OCI-LY1 (cell line): ENCODE measurements around the gene MICAL2.

ENCODE experiments used
- H2AFZ ChIP-seq: fragments of 200-600 bp; sonication (generic), shearing (Covaris generic); 2 replicates; pipeline ENCODE4 v1.6.0; 2014; ENCODE audit warnings: antibody characterized with exemption, mild to moderate bottlenecking, low read length
- H3F3A ChIP-seq: fragments of 200-600 bp; sonication (generic), shearing (Covaris generic); 2 replicates; pipeline ENCODE4 v1.6.0; 2014; ENCODE audit warnings: mild to moderate bottlenecking, antibody characterized with exemption, low read length, moderate library complexity; ENCODE audit not compliant: insufficient read depth
- H3K27ac ChIP-seq: fragments of 200-600 bp; sonication (generic); 2 replicates; pipeline ENCODE4 v1.5.1; 2014; ENCODE audit warnings: low read length, mixed run types, mild to moderate bottlenecking, low read depth; ENCODE audit not compliant: poor library complexity, severe bottlenecking
- H3K27me3 ChIP-seq: fragments of 200-600 bp; sonication (generic); 2 replicates; pipeline ENCODE4 v1.6.0; 2014; ENCODE audit warnings: antibody characterized with exemption, mild to moderate bottlenecking, low read length, moderate library complexity; ENCODE audit not compliant: insufficient read depth
- H3K36me3 ChIP-seq: fragments of 200-600 bp; sonication (generic); 2 replicates; pipeline ENCODE4 v1.6.1; 2014; ENCODE audit warnings: mild to moderate bottlenecking, antibody characterized with exemption, low read length, moderate library complexity, mixed read lengths; ENCODE audit not compliant: insufficient read depth
- H3K4me1 ChIP-seq: fragments of 200-600 bp; sonication (generic); 2 replicates; pipeline ENCODE4 v1.5.1; 2014; ENCODE audit warnings: mild to moderate bottlenecking, low read length, moderate library complexity; ENCODE audit not compliant: insufficient read depth, severe bottlenecking
- H3K4me2 ChIP-seq: fragments of 200-600 bp; sonication (generic), shearing (Covaris generic); 2 replicates; pipeline ENCODE4 v1.6.1; 2014; ENCODE audit warnings: low read length
- H3K4me3 ChIP-seq: fragments of 200-600 bp; sonication (generic); 2 replicates; pipeline ENCODE4 v1.5.1; 2014; ENCODE audit warnings: low read length, low read depth, mild to moderate bottlenecking, mixed read lengths; ENCODE audit not compliant: poor library complexity, severe bottlenecking
- H3K79me2 ChIP-seq: fragments of 200-600 bp; shearing (Covaris generic); 2 replicates; pipeline ENCODE4 v1.6.1; 2016; ENCODE audit warnings: mixed run types, low read length, mixed read lengths; ENCODE audit not compliant: insufficient read depth
- H3K9ac ChIP-seq: fragments of 200-600 bp; sonication (generic), shearing (Covaris generic); 2 replicates; pipeline ENCODE4 v1.6.1; 2014; ENCODE audit warnings: mild to moderate bottlenecking, low read length, mixed read lengths
- H3K9me2 ChIP-seq: fragments of 200-600 bp; sonication (generic), shearing (Covaris generic); 2 replicates; pipeline ENCODE4 v1.6.1; 2014; ENCODE audit warnings: low read depth, mild to moderate bottlenecking, low read length, mixed read lengths
- H3K9me3 ChIP-seq: fragments of 200-600 bp; shearing (Covaris generic); 2 replicates; pipeline ENCODE4 v1.6.1; 2014; ENCODE audit warnings: low read length, mixed read lengths
- H4K20me1 ChIP-seq: fragments of 200-600 bp; sonication (generic), shearing (Covaris generic); 2 replicates; pipeline ENCODE4 v1.6.0; 2016; ENCODE audit warnings: mild to moderate bottlenecking, low read length; ENCODE audit not compliant: insufficient read depth
- EZH2 ChIP-seq: fragments of 200-600 bp; sonication (generic), shearing (Covaris generic); IDR thresholded peaks from 2 replicates; pipeline ENCODE4 v1.8.0; 2017; ENCODE audit warnings: borderline replicate concordance, mixed run types, mild to moderate bottlenecking, antibody characterized with exemption, low read length, moderate library complexity, mixed read lengths
- TF ChIP-seq, protein P1 (sequence below): fragments of 200-600 bp; sonication (generic), shearing (Covaris generic); IDR thresholded peaks from 2 replicates; pipeline ENCODE4 v1.5.1; 2017; ENCODE audit warnings: mild to moderate bottlenecking, antibody characterized with exemption, low read length, moderate library complexity, mixed read lengths

MICAL2 gene

DNA sequence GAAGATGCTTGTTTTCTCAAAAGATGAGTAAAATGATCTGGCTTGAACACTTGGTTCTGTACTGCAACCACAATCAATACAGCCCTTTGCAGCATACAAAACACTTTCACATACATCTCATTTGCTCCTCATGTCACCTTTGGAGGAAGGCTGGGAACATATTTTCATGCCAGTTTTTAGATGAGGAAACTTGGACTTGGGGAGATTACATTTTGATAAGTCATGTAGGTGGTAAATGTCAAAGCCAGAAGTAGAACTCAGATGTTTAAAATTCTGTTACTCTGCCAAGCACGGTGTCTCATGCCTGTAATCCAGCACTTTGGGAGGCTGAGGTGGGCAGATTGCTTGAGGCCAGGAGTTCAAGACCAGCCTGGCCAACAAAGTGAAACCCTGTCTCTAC, 121.8 kb downstream of the MICAL2 start:
- H3K9me2 ChIP-seq, result no peaks in the 10 kb centered on the region
- no peaks in the 10 kb centered on the region for H3K79me2 ChIP-seq
- H3K4me1 ChIP-seq, result no peaks in the 10 kb centered on the region
- no peak overlapping the region for H3K27ac ChIP-seq
- H3K27me3 ChIP-seq, result no peaks in the 10 kb centered on the region
- no peaks in the 10 kb centered on the region for H3K9me3 ChIP-seq
- no peak overlapping the region for H3K9ac ChIP-seq
- TF ChIP-seq, protein P1, sequence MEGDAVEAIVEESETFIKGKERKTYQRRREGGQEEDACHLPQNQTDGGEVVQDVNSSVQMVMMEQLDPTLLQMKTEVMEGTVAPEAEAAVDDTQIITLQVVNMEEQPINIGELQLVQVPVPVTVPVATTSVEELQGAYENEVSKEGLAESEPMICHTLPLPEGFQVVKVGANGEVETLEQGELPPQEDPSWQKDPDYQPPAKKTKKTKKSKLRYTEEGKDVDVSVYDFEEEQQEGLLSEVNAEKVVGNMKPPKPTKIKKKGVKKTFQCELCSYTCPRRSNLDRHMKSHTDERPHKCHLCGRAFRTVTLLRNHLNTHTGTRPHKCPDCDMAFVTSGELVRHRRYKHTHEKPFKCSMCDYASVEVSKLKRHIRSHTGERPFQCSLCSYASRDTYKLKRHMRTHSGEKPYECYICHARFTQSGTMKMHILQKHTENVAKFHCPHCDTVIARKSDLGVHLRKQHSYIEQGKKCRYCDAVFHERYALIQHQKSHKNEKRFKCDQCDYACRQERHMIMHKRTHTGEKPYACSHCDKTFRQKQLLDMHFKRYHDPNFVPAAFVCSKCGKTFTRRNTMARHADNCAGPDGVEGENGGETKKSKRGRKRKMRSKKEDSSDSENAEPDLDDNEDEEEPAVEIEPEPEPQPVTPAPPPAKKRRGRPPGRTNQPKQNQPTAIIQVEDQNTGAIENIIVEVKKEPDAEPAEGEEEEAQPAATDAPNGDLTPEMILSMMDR, result no peak
- TF ChIP-seq EZH2, result no peak
- H3K36me3 ChIP-seq, result no peaks in the 10 kb centered on the region
- H3F3A ChIP-seq, result no peaks in the 10 kb centered on the region
- no peaks in the 10 kb centered on the region for H4K20me1 ChIP-seq
- no peak overlapping the region for H3K4me3 ChIP-seq
- H3K4me2 ChIP-seq, result no peak overlapping the region
- H2AFZ ChIP-seq, result no peak overlapping the region

DNA sequence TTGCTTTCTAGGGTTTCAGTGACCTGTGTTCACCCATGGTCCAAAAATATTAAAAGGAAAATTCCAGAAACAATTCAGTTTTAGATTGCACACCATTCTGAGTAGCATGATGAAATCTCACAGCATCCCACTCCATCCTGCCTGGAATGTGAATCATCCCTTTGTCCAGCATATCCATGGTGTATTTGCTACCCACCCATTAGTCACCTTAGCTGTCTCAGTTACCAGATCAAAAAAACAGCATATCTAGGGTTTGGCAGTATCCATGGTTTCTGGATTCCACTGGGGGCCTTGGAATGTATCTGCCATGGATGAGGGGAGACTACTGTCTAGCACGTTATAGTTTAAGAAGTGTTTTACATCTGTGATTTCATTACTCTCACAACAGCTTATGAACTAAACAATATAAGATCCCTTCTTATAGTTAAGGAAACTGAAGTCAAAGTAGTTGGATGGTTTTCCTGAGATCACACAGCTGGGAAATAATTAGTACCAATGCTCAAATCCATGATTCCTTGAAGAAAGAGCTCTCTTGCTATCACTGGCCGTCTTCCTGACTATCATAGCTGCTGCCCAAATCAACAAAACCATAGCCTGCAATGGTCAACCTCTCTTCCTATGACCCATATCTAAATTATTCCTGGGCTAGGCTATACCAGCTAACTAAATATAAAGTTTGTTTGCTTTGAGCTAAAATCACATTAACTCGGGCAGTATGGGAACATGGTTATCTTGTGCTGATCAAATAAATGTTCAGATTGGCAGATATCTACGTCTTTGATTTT, 122.6 kb downstream of the MICAL2 start:
- Histone ChIP-seq H3K4me2 (no peak overlapping the region), H3F3A (no peaks in the 10 kb centered on the region), H3K27ac (no peak overlapping the region), H3K36me3 (no peaks in the 10 kb centered on the region), H3K27me3 (no peaks in the 10 kb centered on the region), H3K4me1 (no peaks in the 10 kb centered on the region), H3K4me3 (no peak overlapping the region), H3K9me2 (no peaks in the 10 kb centered on the region), H2AFZ (no peak overlapping the region), H4K20me1 (no peaks in the 10 kb centered on the region), H3K79me2 (no peaks in the 10 kb centered on the region), H3K9ac (no peak overlapping the region), H3K9me3 (no peaks in the 10 kb centered on the region)
- TF ChIP-seq, protein P1, result no peak
- TF ChIP-seq EZH2, result no peak

GRCh38 chr11:12233602-12233925, 123.2 kb downstream of the MICAL2 start:
- H4K20me1 ChIP-seq, result no peaks in the 10 kb centered on the region
- no peaks in the 10 kb centered on the region for H3K9me3 ChIP-seq
- H3K36me3 ChIP-seq, result no peaks in the 10 kb centered on the region
- H3K9ac ChIP-seq, result no peak overlapping the region
- no peaks in the 10 kb centered on the region for H3F3A ChIP-seq
- no peaks in the 10 kb centered on the region for H3K4me1 ChIP-seq
- H2AFZ ChIP-seq, result no peak overlapping the region
- H3K27me3 ChIP-seq, result no peaks in the 10 kb centered on the region
- H3K79me2 ChIP-seq, result no peaks in the 10 kb centered on the region
- H3K27ac ChIP-seq, result no peak overlapping the region
- TF ChIP-seq, protein P1, result no peak
- TF ChIP-seq EZH2, result no peak
- H3K4me2 ChIP-seq, result no peak overlapping the region
- no peak overlapping the region for H3K4me3 ChIP-seq
- H3K9me2 ChIP-seq, result no peaks in the 10 kb centered on the region
